CD4-positive, alpha-beta T cell treated with Interleukin-2 at 100 ng/mL for 4 hours (primary cell): ENCODE data around the gene WFS1.

Experiments used
- DNase-seq: peaks from one replicate; pipeline ENCODE4 v3.0.0-alpha.2; 2020; ENCODE audit warnings: low spot score

WFS1 gene

GRCh38 chr4:6325788-6326290, 56.2 kb downstream of the WFS1 start:
- no peak for DNase-seq

- DNase-seq: no peak
These were observed 56.8 kb downstream of the WFS1 start for GRCh38 chr4:6326312-6327060.

GRCh38 chr4:6327220-6327917, 57.7 kb downstream of the WFS1 start:
- peak; percentile 76 for DNase-seq

- DNase-seq: no peak
These were observed 58.9 kb downstream of the WFS1 start for GRCh38 chr4:6328526-6328925.

GRCh38 chr4:6329478-6330383, 60.1 kb downstream of the WFS1 start:
- DNase-seq: no peak

GRCh38 chr4:6330384-6330767, 60.7 kb downstream of the WFS1 start:
- no peak for DNase-seq

GRCh38 chr4:6331018-6331417, 61.4 kb downstream of the WFS1 start:
- DNase-seq: peak; percentile 28

- DNase-seq: no peak
These were observed 61.8 kb downstream of the WFS1 start for GRCh38 chr4:6331468-6331867.

- DNase-seq: peak; percentile 30
These were observed 62.5 kb downstream of the WFS1 start for GRCh38 chr4:6332042-6332668.

- no peak for DNase-seq
These were observed 63.0 kb downstream of the WFS1 start for GRCh38 chr4:6332669-6333050.

GRCh38 chr4:6333301-6334202, 63.9 kb downstream of the WFS1 start:
- no peak for DNase-seq

GRCh38 chr4:6334203-6334887, 64.7 kb downstream of the WFS1 start:
- DNase-seq: no peak

GRCh38 chr4:6335040-6335590, 65.5 kb downstream of the WFS1 start:
- no peak for DNase-seq

- no peak for DNase-seq
These were observed 66.5 kb downstream of the WFS1 start for GRCh38 chr4:6336166-6336565.

GRCh38 chr4:6337331-6337935, 67.8 kb downstream of the WFS1 start:
- no peak for DNase-seq

- DNase-seq: peak; percentile 5
These were observed 68.7 kb downstream of the WFS1 start for GRCh38 chr4:6338175-6338950.

GRCh38 chr4:6338951-6339817, 69.5 kb downstream of the WFS1 start:
- no peak for DNase-seq
